ENCODE data around the gene CCDC191. TPM values are rescaled to one million over a fixed set of nuclear protein-coding genes. Genes with fewer than 3 reads are reported as not detected.

Gene CCDC191
- total RNA-seq, 1 donor = 2.2 TPM

DNA sequence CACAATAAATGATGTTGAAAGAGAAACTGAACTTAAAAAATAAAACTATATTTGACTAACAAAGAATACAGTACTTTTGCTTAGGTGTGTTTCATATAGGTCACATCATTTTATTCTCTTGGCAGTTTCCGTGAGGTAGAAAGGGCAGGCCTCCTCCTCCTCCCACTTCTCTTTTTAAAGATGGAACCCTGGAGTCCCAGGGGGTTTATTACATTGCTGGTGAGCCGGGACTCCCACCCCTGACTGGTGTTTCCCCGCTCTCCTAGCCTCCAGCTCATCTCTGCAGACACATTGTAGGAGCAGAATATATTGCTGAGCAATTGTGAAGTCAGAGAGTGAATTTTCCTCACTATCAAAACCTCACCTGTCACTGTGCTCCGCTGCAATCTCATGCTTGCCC lies 78.5 kb downstream of the CCDC191 start:
- DNase-seq (ENCODE audit: low read depth in 2 of 3, low spot score in 2 of 3) = no peak

DNA sequence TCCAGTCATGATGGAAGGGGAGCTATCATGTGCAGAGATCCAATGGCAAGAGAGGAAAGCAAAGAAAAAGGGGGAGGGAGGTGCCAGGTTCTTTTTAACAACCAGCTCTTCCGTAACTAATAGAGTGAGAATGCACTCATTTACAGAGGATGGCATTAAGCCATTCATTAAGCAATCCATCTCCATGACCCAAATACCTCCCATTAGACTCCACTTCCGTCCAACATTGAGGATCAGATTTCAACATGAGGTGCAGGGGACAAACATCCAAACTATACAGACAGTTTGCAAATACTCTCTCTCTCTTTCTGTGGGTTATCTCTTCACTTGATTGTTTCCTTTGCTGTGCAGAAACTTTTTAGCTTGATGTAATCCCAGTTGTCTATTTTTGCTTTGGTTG lies 87.3 kb downstream of the CCDC191 start:
- no peak for DNase-seq (ENCODE audit: low read depth in 2 of 3, low spot score in 2 of 3)

DNA sequence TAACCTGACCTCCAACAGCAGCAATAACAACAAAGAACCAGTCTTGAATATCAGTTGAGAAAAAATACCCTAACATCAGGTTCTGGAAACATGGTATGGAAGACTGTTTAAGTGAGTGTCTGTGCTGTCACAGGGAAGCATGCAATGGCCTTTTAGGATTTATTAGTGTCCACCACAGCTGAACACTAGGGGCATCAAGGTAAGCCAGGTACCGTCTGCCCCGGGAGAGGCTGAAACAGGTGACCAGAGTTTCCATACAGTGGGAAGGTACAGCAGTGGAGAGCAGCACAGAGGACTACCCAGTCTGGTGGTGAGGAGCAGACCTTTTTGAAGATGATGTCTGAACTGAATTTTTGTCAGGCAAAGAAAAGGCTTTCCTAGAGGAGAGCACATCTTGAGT lies 90.2 kb downstream of the CCDC191 start:
- no peak for DNase-seq (ENCODE audit: low read depth in 2 of 3, low spot score in 2 of 3)

DNA sequence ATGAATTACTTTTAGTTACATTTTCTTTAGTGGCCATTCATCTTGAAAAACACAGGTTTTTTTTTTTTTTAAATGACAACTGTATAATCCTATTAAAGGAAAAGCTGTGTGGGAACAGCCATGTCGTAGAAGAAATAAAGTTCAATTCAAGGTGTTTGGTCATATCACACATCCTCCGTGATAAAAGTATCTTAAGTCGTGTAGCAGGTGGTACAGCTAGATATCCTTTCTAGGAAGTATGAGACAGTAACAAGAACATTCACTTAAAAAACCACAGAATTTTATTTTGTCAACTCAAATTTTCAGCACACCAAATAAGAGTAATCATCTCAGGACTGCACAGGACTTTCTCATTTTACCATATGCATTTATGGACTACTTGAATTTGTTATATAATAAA lies 92.4 kb downstream of the CCDC191 start:
- no peak for DNase-seq (ENCODE audit: low read depth in 2 of 3, low spot score in 2 of 3)

DNA sequence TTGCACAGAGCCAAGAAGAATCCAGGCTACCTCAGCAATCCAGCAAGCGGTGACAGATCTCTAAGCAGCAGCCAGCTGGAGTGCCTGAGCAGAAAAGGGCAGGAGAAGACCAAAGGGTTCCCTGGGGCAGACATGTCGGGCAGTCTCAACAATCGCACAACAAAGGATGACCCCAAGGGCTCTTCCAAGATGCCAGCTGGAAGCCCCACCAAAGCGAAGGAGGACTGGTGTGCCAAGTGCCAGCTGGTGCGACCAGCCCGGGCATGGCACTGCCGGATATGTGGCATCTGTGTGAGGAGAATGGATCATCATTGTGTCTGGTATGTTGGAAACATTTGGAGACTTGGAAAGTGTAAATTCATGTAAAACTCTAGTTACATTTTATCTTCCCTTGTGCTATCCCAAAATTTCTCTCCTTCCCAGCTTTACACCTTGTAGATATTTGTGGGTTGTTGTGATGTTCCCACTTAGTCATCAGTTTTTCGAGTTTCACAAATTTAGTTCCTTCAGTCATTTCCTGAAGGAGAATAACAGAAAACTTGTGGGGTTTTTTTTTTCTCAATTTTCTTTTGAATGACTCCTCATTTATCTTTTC lies 102.1 kb downstream of the CCDC191 start:
- DNase-seq (ENCODE audit: low read depth in 2 of 3, low spot score in 2 of 3) = no peak

DNA sequence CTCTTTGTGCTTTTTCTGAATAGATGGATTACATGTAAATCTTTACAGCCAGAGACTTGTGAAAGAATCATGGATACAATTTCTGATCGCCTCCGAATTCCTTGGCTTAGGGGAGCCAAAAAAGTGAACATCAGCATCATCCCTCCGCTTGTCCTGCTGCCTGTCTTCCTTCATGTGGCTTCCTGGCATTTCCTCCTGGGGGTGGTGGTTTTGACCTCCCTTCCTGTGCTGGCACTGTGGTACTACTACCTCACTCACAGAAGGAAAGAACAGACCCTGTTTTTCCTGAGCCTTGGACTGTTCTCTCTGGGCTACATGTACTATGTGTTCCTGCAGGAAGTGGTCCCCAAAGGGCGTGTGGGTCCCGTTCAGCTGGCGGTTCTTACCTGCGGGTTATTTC lies 102.6 kb downstream of the CCDC191 start:
- DNase-seq (ENCODE audit: low read depth in 2 of 3, low spot score in 2 of 3) = no peak

DNA sequence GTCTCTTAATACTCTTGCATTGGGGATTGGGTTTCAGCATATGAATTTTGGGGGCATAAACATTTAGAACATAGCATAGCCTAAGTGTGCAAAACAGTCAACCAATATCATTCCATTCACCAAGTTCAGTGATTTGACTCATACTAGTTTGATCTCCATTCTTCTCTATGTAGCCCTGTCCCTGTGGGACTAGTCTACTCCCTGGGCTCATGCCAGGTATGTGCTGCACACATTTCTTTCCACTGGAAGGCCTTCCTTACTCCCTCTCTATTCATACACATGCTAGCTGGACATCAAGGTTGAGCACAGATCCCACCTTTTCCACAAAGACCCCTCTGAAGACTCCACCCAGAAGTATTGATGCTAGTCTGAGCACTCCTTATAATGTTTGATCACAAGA lies 103.4 kb downstream of the CCDC191 start:
- no peak for DNase-seq (ENCODE audit: low read depth in 2 of 3, low spot score in 2 of 3)

DNA sequence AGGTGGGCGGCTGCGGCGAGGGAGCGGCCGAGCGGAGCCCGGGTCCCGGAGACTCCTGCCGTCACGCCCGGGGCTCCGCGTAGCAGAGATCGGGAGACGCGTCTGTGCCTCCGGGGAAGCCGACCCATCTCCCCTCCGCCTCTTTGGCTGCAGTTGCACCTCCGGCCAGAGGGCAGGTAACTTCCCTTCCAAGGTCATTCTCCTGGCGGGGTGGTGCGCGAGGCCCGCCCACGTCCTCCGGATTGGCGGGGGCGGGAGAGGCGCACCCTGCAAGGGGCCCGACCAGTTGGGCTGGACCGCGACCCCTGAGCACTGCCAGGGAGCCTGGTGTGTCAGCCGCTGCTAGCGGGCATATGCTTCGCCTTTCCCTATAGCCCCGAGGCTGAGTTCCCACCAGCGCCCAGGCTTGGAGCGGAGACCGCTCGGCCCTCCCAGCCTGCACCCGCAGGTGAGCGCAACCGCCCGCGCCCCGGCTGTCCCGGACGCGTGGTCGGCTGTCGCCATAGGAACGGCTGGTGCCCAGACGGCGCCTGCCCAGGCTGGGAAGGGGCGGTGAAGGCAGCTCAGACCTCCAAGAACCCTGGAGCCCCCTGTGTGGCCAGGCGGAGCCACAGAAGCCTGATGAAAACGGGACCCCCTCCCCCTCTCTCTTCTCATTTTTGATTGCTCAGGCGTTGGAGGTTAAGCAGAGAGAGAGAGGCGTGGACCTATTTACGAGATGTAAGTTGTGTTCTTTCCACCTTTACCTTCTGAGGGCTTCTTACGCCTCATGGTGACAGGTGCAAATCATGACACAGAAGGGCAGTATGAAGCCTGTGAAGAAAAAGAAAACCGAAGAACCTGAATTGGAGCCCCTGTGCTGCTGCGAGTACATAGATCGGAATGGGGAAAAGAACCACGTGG lies 108.1 kb downstream of the CCDC191 start:
- peak in 2 of 3 donors; percentile 22 to 24 for DNase-seq (ENCODE audit: low read depth in 2 of 3, low spot score in 2 of 3)

DNA sequence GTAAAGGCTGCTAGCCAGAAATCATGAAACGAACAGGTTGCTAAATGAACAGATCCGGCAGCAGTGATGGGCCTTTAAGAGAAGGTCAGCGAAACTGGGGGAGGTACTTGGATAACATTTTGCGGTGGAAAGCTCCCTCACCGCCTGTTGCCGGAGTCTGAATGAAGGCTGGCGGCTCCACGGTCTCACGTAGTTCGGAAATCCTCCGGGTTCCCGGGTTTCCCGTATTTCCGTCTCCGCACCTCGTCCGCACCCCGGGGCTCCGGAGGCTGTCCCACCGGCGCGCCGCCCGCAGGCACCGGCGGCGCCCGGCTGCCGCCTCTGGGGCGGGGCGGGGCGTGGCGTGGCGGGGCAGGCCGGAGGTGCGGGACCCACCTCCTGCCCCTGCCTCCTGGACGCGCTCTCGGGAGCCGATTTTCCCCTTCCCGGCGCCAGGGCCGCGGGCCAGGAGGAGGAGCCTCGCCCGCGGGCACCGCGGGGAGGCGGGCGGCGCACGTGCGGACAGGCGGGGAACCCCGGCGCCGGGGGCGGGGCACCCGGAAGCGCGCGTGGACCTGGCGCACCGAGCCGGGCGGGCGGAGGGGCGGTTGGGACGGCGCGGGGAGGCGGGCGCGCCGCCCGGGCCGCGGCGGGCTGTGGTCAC lies 108.8 kb downstream of the CCDC191 start, which contains the start of gene ZDHHC23:
Gene ZDHHC23, plus strand, starts transcription at position 642 of the 643 bp plus-strand sequence. CDS start 790 bp downstream, outside the sequence.
- DNase-seq (ENCODE audit: low read depth in 2 of 3, low spot score in 2 of 3) = peak; percentile 47 to 74 (median 62)

DNA sequence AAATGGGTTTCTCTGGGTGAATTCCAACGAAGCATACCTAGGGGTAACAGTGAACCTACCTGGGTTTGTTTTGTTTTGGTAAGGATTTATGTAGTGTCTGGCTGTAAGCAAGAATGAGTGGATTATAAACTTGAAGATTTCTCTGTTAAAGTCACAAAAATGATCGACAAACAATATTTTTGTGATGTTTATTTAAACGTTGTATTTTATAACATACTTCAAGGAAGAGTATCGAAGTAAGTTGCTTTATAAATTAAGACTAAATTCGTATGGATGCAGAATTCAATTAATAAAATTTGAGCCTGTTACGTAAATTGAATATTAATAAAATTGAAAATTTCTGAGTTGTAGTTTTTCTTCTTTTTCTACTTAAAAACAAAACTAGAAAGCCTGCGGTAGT lies 109.5 kb downstream of the CCDC191 start:
- DNase-seq (ENCODE audit: low read depth in 2 of 3, low spot score in 2 of 3) = no peak

DNA sequence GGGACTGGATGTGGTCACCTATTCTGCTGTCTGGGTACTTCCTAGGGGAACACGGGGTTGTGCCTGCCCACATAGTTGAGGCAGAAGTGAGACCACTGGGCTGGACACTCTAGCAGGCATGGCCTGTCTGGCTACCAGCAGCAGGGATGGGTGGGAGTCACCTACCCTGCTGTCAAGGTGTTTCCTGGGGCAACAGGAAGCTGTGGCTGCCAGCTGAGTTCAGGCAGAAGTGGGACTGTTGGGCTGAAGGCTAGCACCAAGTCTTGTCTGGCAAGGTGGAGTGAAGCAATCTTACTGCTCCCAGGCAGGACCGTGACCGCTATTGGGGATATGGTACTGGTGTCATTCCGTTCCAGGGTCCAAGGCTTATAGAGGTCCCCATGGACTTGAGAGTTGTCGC lies 128.8 kb downstream of the CCDC191 start:
- peak in 2 of 3 donors; percentile 44 to 77 for DNase-seq (ENCODE audit: low read depth in 2 of 3, low spot score in 2 of 3)

DNA sequence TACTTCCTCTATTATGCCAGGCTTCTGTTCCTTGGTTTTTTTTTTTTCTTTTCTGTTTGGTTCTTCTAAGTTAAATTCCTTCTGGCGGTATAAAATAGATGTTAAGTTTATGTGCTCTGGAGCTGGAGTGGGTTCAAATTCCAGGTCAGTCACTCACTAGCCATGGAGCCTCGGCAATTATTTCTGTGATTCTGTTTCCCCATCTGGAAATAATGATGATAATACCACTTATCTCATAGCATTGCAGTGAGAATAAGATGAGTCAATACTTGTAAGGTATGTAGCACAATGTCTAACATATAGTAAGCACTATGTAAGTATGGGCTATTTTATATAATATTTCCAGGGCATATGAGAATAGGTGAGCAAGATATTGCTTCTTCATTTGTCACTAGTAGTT lies 141.7 kb downstream of the CCDC191 start:
- no peak for DNase-seq (ENCODE audit: low read depth in 2 of 3, low spot score in 2 of 3)

Other genes starting within 250 kb of the CCDC191 start
- gene GRAMD1C, start 217.7 kb downstream of the CCDC191 start, total RNA-seq = 2.4 TPM
- gene ZDHHC23, start 108.5 kb downstream of the CCDC191 start, total RNA-seq = 11.0 TPM
- 10.8 TPM for gene QTRT2, start 211 bp upstream of the CCDC191 start, total RNA-seq
- gene DRD3, start 122.5 kb upstream of the CCDC191 start, total RNA-seq = not detected
- gene ZNF80, start 181.1 kb upstream of the CCDC191 start, total RNA-seq = not detected
- not detected for gene TIGIT, start 237.5 kb upstream of the CCDC191 start, total RNA-seq